ENCODE results near the gene NLRP6.
"Not testable (repeated sequence)": the region's sequence is repeated elsewhere in the genome, so short reads cannot be mapped to it uniquely, and the experiment has no call there.

Gene NLRP6

DNA sequence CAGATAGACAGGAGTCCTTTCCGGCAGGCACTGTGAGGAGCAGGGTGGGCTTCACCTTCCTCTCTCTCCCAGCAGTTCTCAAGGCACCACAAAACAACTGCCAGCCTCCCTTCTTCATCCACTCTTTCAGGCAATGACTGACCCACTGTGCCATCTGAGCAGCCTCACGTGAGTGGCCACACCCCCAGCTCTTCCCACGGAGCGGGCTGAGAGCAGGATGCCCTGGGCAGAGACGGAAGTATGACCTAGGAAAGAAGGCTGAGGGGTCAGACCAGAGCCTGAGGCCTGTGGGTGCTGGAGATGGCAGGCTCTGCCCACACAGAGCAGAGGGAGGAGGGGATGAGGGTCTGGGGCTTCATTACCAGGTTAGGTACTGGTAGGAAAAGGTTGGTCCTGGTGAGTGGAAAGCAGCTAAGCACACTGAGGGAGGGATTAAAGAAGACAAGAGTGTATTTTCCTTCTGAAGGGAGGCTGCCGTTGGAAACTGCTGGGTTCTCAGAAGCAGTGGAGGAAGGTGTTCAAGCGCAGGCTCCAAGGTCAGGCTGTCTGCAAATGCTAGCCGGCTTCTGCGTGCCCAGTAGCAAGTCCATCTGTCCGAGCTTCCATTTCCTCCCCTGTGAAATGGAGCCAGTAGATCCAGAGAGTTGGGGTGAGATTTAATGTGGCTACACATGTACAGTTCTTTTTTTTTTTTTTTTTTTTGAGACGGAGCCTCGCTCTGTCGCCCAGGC is 4.6 kb downstream of the NLRP6 start:
- DNase-seq: no peak

- DNase-seq: no peak
These were observed 5.3 kb downstream of the NLRP6 start for GRCh38 chr11:283405-284104.

GRCh38 chr11:284105-285020 is 6.2 kb downstream of the NLRP6 start:
- DNase-seq: no peak

DNA sequence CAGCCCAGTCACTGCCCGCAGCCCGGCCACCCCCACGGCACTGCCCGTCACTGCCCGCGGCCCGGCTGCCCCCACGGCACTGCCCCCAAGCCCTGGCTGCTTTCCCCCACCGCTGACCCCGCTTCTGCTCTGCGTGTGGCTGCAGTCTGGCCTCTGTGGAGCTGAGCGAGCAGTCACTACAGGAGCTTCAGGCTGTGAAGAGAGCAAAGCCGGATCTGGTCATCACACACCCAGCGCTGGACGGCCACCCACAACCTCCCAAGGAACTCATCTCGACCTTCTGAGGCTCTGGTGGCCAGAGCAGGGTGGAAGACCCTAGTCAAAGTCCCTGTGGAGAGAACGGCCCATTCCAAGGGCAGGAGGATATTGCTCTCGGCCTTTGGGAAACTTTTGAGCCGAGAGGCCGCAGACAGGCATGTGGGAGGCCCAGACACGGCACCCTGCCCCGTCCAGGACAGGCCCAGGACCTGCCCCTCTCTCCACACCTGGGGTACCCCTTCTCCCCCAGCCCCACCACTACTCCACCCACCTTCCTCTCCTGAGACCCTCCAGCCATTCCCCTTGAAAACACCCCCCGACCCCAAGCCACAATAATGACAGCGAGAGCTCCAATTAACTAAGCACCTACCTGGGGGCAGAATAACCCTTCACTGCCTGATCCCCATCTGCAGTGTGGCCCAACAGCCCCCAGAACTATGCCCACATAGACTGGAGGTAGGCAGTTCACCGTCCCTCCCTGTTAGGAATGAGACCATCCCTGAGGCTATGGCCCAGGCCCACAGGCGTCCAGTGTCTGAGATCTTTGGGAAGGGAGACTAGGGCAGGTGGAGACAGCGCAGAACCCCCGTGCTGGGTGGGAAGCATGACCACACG is 7.0 kb downstream of the NLRP6 start:
- no peak for DNase-seq

- DNase-seq: no peak
These were observed 7.7 kb downstream of the NLRP6 start for GRCh38 chr11:285894-286220.

DNA sequence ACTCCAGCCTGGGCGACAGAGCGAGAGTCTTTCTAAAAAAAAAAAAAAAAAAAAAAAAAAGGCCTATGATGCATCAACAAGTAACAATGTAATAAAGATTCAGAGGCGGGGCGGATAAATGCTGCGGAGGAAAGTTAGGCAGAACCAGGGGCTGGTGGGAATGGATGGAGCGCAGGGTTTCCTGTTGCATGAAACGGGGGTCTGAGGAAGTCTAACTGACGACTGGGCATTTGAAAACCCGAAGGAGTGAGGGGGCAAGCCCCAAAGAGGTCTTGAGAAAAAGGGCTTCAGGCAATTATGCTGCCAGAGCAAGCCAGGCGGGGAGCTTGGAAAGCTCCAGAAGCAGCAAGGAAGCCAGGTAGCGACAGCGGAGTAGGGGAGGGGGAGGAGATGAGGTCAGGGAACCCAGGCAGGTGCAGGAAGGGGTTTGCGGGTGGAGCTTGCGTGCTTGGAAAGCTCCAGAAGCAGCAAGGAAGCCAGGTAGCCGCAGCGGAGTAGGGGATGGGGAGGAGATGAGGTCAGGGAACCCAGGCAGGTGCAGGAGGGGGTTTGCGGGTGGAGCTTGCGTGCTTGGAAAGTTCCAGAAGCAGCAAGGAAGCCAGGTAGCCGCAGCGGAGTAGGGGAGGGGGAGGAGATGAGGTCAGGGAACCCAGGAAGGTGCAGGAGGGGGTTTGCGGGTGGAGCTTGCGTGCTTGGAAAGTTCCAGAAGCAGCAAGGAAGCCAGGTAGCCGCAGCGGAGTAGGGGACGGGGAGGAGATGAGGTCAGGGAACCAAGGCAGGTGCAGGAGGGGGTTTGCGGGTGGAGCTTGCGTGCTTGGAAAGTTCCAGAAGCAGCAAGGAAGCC is 9.0 kb downstream of the NLRP6 start:
- not testable (repeated sequence) for DNase-seq

DNA sequence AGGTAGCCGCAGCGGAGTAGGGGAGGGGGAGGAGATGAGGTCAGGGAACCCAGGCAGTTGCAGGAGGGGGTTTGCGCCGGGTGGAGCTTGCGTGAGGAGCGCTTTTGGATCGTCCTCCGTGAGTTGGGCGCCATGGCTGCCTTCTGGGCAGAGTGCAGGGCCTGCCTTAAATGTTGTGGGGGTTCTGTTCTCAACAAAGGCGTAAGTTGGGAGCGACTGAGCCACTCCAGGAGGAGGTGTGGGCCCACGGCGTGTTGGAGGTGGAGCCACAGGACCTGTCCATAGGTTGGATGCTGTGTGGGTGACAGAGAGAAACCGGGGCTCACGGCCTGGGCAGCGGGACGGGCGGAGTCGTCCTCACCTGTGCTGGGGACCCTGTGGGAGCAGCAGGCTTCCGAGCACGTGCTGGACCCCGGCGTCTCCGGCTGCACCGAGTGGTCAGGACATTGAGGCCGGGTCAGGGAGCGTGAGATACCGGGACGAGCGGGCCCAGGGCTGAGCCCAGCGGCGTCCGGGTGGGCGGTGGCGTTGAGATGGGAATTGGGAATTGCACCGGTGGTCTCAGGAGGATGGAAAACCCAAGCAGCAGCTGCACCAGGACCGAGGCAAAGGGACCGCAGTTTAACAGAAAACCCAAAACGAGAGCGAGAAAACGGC is 9.7 kb downstream of the NLRP6 start:
- no peak for DNase-seq

GRCh38 chr11:288478-289397 is 10.5 kb downstream of the NLRP6 start, which contains the start of gene PGGHG:
PGGHG (plus strand) TSS chr11:289126; CDS start chr11:289817, 691 bp downstream.
- DNase-seq: peak; percentile 34

GRCh38 chr11:289398-289711 is 11.1 kb downstream of the NLRP6 start:
- no peak for DNase-seq

- DNase-seq: no peak
These were observed 11.8 kb downstream of the NLRP6 start for GRCh38 chr11:289712-290620.

GRCh38 chr11:290621-291231 is 12.5 kb downstream of the NLRP6 start:
- no peak for DNase-seq

DNA sequence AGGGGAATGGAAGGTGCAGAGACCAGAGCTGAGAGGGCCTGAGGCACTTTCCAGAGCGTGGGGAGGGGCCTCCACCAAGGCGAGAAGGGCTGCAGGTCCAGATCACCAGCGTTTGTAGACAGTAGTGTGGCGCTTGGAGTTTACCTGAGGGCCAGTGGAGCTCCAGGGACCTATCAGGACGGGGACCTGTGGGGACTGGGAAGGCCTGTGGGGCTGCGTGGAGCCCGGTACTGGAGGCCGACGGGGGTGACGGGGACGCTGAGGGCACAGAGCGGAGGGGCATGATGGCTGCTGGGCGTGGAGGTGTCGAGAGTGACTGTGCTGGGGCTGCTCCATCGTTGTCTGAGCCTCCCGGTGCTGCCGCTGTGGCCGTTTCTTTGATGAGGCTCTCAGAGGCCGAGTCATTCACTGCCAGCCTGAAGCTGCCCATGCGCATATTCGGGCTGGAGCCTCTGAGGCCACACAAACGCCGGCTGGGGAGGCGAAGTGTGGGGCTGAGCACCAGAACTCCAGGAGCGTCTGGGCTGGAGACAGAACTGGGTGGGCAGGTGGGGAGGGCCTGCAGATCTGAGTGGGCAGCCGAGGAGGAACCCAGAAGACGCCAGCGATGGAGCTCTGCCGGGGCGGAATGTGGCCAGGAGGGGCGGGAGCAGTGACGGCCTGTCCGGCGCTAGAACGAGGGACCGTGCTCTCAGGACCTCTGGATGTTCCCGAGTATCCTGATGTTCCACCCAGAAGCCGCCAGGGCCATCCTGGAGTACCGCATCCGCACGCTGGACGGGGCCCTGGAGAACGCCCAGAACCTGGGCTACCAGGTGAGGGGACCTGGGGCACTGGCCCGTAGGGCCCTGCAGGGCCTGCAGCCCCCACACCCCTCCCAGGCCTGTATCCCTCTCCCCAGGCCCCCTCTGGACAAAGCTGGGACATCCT is 13.3 kb downstream of the NLRP6 start:
- no peak for DNase-seq

GRCh38 chr11:292211-293121 is 14.3 kb downstream of the NLRP6 start:
- DNase-seq: no peak

DNA sequence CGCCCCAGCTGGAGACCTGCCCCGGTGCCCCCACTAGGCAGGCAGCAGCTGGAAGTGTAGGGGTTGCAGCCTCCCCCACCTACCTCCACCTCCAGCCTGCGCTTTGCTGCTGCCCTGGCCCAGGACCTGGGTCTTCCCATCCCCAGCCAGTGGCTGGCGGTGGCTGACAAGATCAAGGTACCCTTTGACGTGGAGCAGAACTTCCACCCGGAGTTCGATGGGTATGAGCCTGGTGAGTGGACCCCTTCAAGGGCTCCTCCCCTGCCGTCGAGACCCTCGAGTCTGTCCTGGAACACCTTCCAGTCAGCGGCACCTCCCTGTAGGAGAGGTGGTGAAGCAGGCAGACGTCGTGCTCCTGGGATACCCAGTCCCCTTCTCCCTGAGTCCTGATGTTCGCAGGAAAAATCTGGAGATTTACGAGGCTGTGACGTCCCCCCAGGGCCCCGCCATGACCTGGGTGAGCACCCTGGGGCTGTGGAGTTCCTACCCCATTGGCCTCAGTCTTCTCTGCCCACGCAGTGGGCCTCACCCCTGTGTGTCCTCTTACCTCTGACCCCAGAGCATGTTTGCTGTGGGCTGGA is 15.2 kb downstream of the NLRP6 start:
- no peak for DNase-seq

GRCh38 chr11:293852-294661 is 15.8 kb downstream of the NLRP6 start:
- no peak for DNase-seq
